Loucy (cell line): Measurements from ENCODE around the gene SLCO2A1.

Source experiments
- H2AFZ ChIP-seq: fragments of 200-600 bp; sonication (generic); 2 replicates; pipeline ENCODE4 v1.6.0; 2016; ENCODE audit warnings: antibody characterized with exemption, mild to moderate bottlenecking, low read length, moderate library complexity
- H3F3A ChIP-seq: fragments of 200-600 bp; 2 replicates; pipeline ENCODE4 v1.6.0; 2016; ENCODE audit warnings: antibody characterized with exemption, low read depth, mild to moderate bottlenecking
- H3K27me3 ChIP-seq: fragments of 200-600 bp; sonication (generic); 2 replicates; pipeline ENCODE4 v1.6.1; 2014; ENCODE audit warnings: low read length, mild to moderate bottlenecking; ENCODE audit not compliant: insufficient read depth, poor library complexity, severe bottlenecking
- H3K36me3 ChIP-seq: fragments of 200-600 bp; sonication (generic); 2 replicates; pipeline ENCODE4 v1.6.1; 2016; ENCODE audit warnings: low read length; ENCODE audit not compliant: insufficient read depth
- H3K4me1 ChIP-seq: fragments of 200-600 bp; sonication (generic); 2 replicates; pipeline ENCODE4 v1.5.1; 2014; ENCODE audit warnings: low read length, mild to moderate bottlenecking; ENCODE audit not compliant: insufficient read depth, poor library complexity, severe bottlenecking
- H3K4me2 ChIP-seq: fragments of 200-600 bp; sonication (generic); 2 replicates; pipeline ENCODE4 v1.6.0; 2014; ENCODE audit warnings: antibody characterized with exemption, low read length, low read depth, mild to moderate bottlenecking; ENCODE audit not compliant: poor library complexity, severe bottlenecking
- H3K4me3 ChIP-seq: fragments of 200-600 bp; sonication (generic); 2 replicates; pipeline ENCODE4 v1.5.1; 2014; ENCODE audit warnings: low read length, mild to moderate bottlenecking, mixed read lengths; ENCODE audit not compliant: poor library complexity, severe bottlenecking
- H3K79me2 ChIP-seq: fragments of 200-600 bp; sonication (generic); 2 replicates; pipeline ENCODE4 v1.6.1; 2014; ENCODE audit warnings: low read length; ENCODE audit not compliant: insufficient read depth
- H3K9ac ChIP-seq: fragments of 200-600 bp; sonication (generic); 2 replicates; pipeline ENCODE4 v1.6.0; 2014; ENCODE audit warnings: mild to moderate bottlenecking, low read depth, low read length, moderate library complexity; ENCODE audit not compliant: poor library complexity, severe bottlenecking
- H3K9me2 ChIP-seq: fragments of 200-600 bp; sonication (generic); replicated peaks from 2 replicates; pipeline ENCODE4 v1.6.1; 2016; ENCODE audit warnings: low read depth, low read length, mixed read lengths
- H3K9me3 ChIP-seq: fragments of 200-600 bp; sonication (generic); 2 replicates; pipeline ENCODE4 v1.6.1; 2014; ENCODE audit warnings: mild to moderate bottlenecking, antibody characterized with exemption, low read length, low read depth; ENCODE audit not compliant: insufficient read depth
- H4K20me1 ChIP-seq: fragments of 200-600 bp; sonication (generic); 2 replicates; pipeline ENCODE4 v1.6.0; 2014; ENCODE audit warnings: antibody characterized with exemption, low read length, mild to moderate bottlenecking; ENCODE audit not compliant: insufficient read depth, poor library complexity, severe bottlenecking
- CTCF ChIP-seq: fragments of 200-600 bp; sonication (generic); conservative IDR thresholded peaks from 2 replicates; pipeline ENCODE4 v1.5.1; 2014; ENCODE audit warnings: mild to moderate bottlenecking, antibody characterized with exemption, low read length
- EZH2phosphoT487 ChIP-seq: fragments of 200-600 bp; IDR thresholded peaks from 2 replicates; pipeline ENCODE4 v1.6.1; 2018; ENCODE audit warnings: antibody characterized with exemption, mild to moderate bottlenecking, moderate library complexity, borderline replicate concordance

SLCO2A1 gene

DNA sequence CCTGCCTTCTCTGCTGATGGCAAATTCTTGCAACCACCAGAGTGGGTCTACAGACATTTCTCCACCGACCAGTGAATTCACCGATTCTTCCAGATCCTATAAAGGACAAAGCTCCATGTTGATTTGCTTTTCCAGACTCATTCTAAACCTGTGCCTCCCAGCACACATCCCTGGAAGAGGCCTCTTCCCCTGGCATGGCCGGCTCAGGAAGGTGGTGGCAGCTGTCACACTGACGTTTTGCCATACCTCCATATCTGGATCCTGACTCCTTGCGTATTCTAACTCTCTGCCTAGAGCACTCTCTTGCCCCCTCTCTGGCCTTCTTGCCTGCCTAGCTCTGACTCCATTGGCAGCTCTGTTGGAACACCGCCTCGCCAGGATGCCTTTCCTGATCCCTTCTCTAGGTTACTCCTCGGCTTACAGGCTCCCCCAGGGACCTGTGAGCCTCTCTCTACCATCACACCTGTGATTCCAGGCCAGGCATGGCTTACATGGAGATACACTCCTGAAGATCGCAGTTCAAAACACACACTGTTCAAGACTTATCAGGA lies 31.0 kb downstream of the SLCO2A1 start:
- H3K79me2 ChIP-seq = no peaks in the 10 kb centered on the region

GRCh38 chr3:133997871-133998635 lies 31.7 kb downstream of the SLCO2A1 start:
- H4K20me1 ChIP-seq = no peaks in the 10 kb centered on the region
- H3K4me3 ChIP-seq = no peak overlapping the region
- no peaks in the 10 kb centered on the region for H3K79me2 ChIP-seq
- peak overlapping the region; percentile 60; the same call in 1 of the 2 replicates for H2AFZ ChIP-seq
- H3K9ac ChIP-seq = no peak overlapping the region
- no peaks in the 10 kb centered on the region for H3K36me3 ChIP-seq
- H3K9me3 ChIP-seq = no peaks in the 10 kb centered on the region
- TF ChIP-seq EZH2phosphoT487 (no peak), CTCF (no peak)
- no peaks in the 10 kb centered on the region for H3K9me2 ChIP-seq
- H3F3A ChIP-seq = no peaks in the 10 kb centered on the region
- peak overlapping the region; percentile 9 for H3K4me2 ChIP-seq
- peaks cover 44% of the 10 kb centered on the region for H3K4me1 ChIP-seq
- H3K27me3 ChIP-seq = no peaks in the 10 kb centered on the region

More for the DNA sequence above, 31.0 kb downstream of the SLCO2A1 start:
- peak overlapping the region; percentile 9 for H3K4me2 ChIP-seq
- H3K9ac ChIP-seq = no peak overlapping the region
- H3K36me3 ChIP-seq = no peaks in the 10 kb centered on the region
- H3K9me2 ChIP-seq = no peaks in the 10 kb centered on the region
- H3K9me3 ChIP-seq = no peaks in the 10 kb centered on the region
- H3K4me3 ChIP-seq = no peak overlapping the region
- TF ChIP-seq CTCF (no peak), EZH2phosphoT487 (no peak)
- no peaks in the 10 kb centered on the region for H4K20me1 ChIP-seq
- H3K27me3 ChIP-seq = no peaks in the 10 kb centered on the region
- H3K4me1 ChIP-seq = peaks cover 39% of the 10 kb centered on the region
- no peaks in the 10 kb centered on the region for H3F3A ChIP-seq
- H2AFZ ChIP-seq = peak overlapping the region; percentile 60; the same call in 1 of the 2 replicates

DNA sequence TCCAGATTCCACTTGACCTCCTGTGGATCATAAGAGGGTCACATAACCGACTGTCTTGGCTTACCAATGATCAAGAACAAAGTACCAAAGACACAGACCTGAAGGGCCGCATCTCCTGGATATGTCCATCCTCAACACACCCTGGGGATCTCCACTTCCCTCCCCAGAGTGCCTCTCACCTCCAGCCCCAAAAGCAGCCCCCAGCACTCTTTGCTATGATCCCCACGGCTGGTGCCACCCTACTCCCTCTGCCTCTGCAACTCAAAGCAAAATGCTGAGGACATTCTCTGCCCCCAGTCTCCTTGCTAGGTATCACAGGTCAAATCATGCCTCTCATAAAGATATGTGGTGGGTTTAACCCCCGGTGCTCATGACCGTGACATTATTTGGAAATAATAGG lies 32.7 kb downstream of the SLCO2A1 start:
- TF ChIP-seq EZH2phosphoT487 = no peak
- Histone ChIP-seq H3K27me3 (no peaks in the 10 kb centered on the region), H3K79me2 (no peaks in the 10 kb centered on the region), H3K4me3 (no peak overlapping the region), H4K20me1 (no peaks in the 10 kb centered on the region), H3K9me2 (no peaks in the 10 kb centered on the region), H3K4me2 (no peak overlapping the region), H3F3A (no peaks in the 10 kb centered on the region), H3K9ac (no peak overlapping the region), H2AFZ (no peak overlapping the region), H3K36me3 (no peaks in the 10 kb centered on the region), H3K9me3 (no peaks in the 10 kb centered on the region), H3K4me1 (peaks cover 54% of the 10 kb centered on the region)
